Inflammatory macrophage treated with lipopolysaccharide for 4 hours (primary cell): ENCODE results near the gene LPAR5.

ENCODE experiments used
- DNase-seq: peaks from one replicate; pipeline ENCODE4 v3.0.0-alpha.2; 2020

The LPAR5 gene

DNA sequence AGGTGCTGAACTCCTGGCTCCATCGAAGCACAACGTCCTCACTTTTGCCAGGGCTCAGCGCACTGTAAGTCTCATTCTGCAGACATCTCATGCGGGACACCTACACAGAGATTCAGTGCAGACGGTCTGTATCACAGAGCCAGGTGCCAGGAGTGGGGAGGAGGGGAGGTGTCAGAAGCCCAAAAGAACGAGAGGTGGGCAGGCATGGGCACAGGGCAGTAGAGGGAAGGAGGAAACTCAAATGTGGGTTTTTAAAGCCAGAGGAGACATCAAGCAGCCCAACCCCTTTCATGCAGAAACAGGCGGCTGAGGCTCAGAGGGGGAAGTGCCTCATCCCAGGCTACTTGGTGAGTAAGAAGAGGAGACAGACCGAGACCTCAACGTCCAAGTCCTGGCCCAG, 2.5 kb upstream of the LPAR5 start:
- DNase-seq: peak; percentile 68

DNA sequence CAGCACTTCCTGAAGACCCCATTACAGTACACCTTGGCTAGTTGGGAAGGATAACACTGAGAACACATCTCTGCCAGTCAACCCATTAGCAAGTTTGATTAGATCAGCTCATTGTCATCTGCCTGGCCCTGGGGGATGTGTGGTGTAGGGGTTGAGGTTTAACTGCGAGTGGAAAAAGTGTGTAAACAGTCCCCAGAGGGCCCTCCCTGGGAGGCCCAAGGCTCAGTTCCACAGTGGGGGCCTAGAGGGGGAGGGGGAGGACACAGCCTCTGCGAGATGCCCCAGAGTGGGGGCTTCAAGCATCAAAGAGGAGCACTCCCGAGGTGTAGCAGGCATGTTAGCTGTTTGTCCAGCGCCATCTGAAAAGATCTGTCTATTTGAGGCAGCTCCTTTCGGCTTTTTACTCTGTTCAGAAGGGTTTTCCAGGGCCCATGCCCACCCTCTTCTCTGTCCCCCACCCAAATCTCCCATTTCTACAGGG, 344 bp downstream of the LPAR5 start:
- no peak for DNase-seq

DNA sequence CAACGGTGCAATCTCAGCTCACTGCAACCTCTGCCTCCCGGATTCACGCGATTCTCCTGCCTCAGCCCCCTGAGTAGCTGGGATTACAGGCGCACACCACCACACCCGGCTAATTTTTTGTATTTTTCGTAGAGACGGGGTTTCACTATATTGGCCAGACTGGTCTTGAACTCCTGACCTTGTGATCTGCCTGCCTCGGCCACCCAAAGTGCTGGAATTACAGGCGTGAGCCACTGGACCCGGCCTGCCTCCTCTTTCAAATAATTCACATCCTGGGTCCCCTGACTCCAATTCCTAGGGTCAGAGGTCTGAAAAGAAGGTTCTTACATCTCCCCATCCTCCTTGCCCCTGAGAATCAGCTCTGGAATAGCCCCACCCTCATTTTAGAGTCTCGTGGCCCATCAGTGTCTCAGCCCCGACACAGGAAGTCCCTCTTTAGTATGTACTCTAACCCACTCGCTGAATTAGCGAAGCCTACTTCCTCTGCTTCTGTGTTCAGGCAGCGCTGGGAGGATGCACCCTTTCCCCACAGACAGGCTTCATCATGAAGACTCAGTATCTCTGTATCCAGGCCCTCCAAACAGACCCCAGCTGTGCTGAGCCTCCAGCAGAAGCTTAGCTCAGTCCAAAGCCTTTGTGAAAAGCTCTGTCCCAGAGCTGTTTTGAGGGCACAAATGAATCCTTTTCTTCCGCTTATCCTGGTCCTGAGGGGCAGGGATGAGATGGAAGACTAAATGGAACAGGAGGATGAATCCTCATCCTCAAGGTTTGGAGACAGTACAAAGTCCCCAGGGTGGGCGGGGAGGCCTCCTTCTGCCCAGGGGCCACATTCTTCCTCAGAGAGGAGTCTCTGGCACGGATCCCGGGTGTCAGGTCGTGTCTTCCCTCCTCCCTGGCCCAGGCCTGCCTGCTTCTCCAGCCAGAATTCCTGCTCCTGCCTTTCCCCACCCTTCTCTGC, 3.5 kb downstream of the LPAR5 start:
- peak; percentile 45 for DNase-seq

DNA sequence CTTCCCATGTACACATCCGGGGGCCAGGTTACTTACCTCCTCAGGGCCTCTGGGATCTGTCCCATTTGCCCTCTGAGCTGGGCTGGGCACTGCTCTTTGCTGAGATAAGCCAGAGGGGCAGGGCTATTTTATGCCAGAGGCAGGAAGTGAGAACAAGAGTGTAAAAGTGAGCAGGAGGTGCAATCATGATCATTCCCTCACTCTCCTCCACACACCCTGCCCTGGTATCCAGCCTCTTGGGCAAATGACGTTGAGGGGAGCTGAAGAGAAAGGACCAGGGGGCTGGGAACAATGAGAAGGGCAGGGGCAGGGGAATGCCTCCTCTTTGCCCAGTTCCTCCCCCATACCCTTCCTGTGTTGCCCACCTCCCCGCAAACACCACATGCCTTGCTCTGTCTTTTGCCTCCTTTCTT, 4.2 kb downstream of the LPAR5 start:
- no peak for DNase-seq

DNA sequence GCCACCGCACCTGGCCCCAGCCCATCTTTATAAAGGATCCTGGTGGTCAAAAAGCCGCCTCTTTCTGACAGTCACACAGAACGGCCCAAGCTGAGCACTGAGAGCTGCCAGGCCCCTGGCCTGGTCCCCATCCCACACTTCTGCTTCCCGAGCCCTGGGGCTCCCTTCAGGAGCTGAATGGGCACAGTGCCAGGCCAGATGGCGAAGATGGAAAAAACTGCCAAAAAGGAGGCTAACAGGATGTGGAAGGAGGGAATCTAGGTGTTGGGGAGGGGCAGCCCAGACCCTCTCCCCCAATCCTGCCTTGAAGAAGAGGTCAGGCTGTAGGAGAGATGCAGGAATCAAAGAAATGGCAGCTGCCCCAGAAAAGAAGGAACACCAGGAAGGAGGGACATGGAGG, 5.0 kb downstream of the LPAR5 start:
- DNase-seq: no peak

DNA sequence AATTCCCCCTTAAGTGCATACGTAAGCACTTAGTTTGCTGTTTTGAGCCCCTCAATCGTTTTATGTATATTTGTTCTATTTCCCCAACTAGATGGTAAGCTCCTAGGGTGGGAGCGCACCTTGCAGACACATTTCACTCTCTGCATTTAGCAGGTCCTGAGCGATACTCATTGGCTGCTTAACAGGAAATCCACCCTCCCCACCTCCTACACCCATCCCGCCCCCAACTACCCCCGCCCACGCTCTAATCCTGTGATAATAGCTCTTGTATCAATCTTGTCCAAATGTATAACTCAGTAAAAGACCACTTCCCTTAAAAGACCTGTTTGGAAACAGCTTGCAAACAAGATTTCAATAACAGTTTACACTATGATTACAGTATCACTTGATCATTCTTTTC, 8.1 kb downstream of the LPAR5 start:
- DNase-seq: peak; percentile 31

DNA sequence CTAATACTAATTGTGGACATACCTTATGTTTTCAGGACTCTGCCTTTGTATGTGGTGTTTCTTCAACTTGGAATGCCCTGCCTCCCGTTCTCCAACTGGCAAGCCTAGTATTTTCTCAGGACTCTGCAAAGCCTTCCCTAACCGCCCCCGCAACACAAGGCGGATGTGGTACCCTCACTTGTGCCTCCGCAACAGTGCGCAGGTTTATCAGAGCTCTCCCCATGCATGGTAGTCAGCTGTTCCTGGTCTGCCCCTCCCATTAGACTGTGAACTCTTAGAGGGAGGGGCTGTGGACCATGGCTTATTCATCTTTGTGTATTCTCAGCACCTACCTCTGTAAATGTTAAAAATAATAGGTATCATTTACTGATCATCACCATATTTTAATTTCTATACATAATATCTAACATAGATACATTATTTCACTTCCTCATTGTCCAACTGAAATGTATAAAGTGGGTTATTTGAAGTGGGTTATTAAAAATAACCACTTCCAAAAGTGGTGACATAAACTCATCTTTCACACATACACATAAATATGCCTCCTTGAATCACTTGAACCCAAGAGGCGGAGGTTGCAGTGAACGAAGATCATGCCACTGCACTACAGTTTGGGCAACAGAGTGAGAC, 9.0 kb downstream of the LPAR5 start:
- no peak for DNase-seq

DNA sequence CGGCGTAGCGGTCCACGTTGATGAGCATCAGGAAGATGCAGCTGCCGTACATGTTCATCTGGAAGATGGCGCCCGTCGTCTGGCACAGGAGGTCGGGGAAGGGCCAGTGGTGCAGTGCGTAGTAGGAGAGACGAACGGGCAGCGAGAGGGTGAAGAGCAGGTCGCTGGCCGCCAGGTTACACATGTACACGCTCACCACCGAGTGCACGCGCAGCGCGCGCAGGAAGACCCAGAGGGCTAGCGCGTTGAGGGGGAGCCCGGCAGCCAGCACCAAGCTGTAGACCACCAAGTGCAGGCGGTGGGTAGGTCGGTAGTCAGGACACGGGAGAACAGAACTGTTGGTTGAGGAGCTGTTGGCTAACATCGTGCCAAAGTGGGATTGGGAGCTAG, 14.9 kb downstream of the LPAR5 start:
- no peak for DNase-seq

DNA sequence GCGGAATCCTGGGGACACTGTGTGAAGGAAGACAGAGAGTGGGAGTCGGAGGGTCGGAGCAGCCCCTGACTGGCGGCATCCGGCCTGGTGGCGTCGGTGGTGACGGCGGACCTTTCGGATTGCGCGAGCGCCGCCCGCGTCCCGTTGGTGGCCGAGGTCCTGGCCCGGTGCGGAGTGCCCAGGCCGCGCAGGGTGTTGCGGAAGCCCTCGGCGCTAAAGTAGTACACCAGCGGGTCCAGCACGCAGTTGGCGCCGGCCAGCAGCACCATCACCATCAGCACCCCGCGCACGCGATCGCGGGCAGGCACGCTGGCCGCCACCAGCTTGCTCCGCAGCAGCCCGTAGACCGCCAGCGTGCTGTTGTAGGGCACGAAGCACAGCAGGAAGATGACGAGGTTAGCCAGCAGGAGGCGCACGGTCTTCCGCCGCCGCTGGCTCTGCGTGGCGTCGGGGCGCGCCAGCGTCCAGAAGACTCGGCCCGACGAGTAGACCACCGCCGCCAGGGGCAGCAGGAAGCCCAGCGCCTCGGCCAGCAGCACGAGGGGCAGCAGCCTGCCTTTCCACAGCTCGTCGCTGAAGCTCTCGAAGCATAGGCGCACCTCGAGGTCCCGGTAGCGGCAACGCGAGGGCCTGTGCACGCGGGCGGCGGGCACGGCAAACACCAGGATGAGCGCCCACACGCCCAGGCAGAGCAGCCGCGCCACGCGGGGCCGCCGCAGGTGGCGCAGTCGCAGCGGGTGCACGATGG, 15.4 kb downstream of the LPAR5 start:
- DNase-seq: peak; percentile 71

DNA sequence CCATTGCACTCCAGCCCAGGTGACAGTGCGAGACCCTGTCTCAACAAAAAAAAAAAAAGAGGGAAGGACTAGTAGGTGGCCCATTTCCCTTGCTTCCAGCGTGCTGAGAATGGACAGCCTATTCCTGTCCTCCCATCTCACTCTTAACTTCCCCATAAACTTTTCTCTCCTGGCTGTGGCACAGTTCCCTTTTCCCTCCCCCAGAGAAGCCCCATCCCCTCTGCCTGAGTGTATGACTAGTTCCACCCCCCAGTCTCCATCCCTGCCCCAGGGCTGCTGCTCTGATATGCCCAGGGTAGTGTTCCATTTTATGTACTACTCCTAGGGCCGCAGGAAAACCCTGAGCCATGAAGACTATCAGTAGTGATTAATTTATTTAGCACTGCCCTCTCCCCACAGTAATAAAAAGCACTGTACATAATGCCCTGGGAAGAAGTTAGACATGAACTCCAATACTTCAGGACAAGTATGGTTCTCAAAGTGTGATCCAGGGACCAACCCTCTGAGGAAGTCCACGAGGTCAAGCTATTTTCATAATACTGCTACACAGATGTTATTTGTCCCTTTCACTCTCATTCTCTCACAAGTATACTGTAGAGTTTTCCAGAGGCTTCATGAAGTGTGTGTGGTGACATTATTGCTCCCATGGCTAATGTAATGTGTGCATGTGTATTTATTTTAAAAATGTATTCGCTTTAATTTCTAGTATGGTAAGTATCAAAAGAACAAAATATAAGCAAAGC, 17.1 kb downstream of the LPAR5 start:
- no peak for DNase-seq

DNA sequence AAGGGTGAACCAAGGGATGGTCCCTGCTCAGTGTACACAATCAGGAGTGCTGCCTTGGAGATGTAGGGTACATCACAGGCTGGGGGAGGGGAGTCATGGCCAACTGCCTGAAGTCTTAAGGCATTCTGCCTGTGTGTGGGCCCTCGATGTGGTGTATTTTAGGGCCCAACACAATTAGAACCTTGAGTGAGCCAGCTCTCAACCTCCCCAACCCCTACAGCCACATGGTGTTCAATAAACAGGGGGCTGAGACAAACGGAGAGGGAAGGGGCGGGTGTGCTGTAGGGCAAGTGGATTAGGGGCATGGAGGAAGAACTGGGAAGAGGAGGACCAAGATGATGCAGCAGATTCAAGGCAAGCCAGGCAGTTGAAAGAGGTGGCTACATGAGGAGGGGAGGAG, 20.0 kb downstream of the LPAR5 start:
- no peak for DNase-seq

DNA sequence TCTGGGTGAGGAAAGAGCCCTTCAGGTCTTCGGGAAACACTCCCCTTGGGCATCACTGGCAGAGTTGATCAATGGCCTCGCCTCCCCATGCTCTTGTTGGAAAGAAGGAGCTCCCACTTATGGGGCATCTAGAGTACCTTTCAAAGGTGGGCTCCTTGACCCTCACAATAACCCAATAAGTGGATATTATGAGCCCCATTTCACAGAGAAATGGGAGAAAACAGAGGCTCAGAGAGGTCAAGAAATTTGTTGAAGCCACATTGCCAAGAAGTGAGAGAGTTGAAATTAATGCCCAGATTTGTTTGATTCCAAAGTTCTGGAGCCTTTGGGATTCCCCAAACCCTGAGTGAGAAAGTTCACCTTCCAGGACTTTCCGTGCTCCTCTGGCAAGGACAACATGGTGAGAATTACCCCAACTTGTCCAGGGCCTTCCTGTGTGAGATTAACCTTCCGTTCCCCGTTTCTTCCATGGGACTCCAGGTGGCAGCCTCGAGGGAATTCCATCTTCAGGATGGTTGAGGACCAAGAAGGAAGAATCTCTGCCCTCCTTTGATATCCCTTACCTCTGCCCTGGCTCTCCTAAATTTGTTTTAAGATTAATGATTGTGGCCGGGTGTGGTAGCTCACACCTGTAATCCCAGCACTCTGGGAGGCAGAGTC, 21.1 kb downstream of the LPAR5 start:
- DNase-seq: no peak

DNA sequence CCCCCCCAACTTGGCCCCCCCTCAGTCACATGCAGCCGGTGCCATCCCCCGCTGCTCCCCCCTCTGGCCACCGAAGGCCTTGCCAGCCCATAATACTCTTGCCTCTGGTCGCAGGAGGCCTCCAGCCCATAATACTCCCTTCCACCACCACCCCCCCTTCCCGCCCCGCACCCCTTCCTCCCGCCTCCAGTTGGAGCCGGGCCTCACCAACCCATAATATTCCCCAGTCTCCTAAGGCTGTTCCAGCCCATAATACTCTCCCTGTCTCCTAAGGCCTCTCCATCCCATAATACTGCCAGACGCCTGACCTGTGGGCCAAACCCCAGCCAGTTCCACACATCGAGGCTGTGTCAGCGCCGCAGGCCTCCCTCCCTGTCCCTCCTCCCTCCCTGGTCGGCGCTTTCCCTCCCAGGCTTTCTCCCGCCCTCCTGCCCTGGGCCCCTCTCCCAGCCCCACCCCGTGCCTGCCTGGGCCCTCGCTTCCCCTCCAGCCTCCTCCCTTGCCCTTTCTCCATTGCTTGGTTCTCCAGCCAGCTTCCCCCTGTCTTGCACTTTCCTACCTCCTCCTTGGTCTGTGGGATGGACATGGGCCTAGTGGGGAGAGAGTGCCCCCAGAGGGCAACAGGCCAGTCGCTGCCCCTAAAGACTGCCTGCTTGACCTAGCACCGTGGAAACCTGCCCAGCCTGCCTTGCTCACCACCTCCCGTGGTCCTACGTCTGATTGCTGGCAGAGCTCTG, 21.8 kb downstream of the LPAR5 start:
- DNase-seq: peak; percentile 66

DNA sequence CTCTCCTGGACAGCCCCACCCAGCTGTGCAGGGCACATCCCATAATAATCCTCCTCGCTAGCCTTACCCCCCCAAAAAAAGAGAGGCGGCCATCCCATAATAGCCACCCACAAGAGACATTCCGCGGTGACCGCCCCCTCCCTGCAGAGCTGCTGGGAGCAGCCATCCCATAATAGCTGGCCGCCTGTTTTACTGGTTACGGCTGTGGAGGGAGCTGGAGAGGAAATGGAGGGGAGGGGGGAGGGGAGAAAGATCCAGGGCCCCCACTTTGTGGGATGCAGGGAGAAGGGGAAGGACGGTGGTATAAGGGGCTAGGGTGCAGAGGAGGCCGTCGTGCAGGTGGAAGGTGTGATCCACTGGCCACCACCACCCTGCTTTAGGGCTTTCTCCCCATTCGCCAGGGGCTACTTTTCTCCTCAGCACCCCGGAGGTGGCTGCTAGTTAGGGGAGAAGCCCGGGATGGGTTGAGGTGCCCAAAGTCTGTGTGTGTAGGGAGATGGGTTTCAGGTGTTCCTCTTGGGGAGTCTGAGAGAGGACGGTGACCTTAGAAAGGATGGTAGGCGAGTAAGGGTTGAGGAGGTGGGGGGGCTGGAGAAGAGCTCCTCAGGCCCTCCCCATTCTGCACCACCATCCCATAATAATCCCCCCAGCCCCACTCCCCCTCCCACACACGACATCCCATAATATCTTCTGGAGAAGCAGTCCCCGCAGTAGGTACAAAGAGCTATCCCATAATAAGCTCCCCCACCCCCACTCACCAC, 22.6 kb downstream of the LPAR5 start:
- DNase-seq: no peak

DNA sequence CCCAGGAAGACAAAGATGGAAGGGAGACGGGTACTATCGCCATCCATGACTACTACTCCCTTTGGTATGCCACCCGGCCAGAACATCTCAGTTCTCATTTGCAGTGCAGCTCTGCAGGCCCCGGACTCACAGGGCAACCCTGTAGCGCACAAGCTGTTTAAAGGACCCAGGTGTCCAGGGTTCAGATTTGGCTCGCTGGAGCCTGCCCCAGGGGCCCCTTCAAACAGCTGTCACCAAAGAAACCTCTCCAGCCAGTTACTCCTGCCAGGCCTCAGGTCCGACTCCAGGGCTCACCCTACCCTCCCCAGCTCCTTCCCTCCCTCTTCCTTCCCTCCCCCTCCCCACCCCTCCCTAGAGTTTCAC, 23.1 kb downstream of the LPAR5 start:
- no peak for DNase-seq

DNA sequence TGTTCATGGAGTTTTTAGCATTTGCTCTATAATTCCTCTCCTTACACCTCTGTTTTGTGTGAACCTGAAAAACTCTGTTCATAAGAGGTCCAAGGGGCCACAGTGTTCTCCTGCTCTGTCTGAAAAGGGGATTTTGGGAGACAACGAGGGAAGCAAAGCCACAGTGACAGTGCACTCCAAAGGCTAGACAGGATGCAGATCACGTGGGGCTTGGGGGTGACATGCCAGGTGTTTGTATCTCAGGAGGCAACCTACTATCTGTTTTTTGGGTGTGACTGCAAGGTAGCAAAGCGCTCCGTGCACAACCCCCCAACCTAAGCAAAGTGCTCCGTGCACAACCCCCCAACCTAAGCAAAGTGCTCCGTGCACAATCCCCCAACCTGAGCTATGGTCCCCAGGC, 23.5 kb downstream of the LPAR5 start:
- no peak for DNase-seq

DNA sequence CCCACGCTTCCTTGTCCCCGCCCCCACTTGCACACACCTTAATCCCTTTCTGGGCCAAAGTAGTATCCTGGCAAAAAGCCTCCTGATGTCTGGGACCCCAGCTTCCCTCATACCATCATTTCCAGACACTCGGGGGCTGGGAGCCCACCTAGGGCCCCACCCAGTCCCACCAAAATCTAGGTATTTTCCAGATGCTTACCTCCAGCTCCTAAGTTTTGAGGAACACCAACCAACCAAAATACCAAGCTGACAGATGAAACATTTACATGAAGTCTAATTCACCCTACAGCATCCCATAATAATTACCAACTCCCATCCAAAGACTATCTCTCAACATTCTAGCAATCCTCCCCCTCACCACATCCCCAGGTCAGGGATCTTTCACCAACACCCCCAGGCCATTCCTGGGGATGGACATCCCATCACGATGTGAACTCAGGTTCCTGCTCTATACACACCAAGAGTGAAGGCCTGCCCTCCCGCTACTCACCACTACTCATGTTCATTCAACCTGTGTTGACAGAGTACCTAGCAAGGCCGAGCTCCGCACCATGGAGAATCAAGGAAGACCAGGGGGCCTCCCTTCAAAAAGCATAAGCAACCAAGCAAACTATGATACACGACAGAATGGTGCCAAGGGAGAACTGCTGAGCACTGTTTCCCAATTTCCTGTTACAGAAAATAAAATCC, 27.0 kb downstream of the LPAR5 start:
- no peak for DNase-seq

DNA sequence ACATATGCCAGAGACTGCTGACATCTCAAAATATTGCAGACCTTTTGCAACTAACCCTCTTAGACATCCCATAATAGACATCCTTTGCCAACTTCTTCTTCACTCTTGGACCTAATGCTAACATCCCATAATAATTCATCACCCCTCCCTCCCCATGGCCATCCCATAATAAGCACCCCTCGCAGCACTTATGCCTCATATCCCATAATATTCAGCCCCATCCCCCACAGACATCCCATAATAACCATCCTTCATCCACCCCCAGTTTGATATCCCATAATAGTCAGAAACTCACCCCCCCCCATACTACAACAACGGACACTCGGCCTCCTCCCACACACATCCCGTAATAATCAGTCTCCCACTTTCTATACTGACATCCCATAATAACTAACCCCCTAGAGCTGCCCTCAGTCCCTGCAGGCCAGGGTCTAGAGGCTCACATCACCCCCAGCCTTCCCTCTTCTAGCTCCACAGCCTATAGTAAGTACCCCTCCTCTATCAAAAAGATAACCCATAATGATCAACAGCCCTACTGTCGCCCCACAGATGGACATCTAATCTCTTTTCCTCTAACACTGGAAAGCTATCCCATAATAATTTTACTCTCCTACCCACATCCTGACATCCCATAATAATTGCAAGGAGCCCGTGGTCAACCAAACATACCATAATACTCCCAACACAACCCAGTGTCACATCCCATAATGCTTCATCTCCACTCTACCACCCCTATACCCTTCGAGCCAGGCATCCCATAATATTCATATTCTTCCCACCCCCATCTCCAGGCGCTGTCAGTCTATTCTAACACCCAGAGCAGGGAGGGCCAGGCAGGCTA, 27.8 kb downstream of the LPAR5 start:
- peak; percentile 24 for DNase-seq
